GM23248 (cell line): Measurements from ENCODE around the gene TMEM247. TPM values are rescaled to one million over a fixed set of nuclear protein-coding genes. Genes with fewer than 3 reads are reported as not detected.
"Not testable (repeated sequence)": the region's sequence is repeated elsewhere in the genome, so short reads cannot be mapped to it uniquely, and the experiment has no call there.

Experiments
- DNase-seq: peaks from one replicate; pipeline ENCODE4 v3.0.0-alpha.2; 2015
- H2AFZ ChIP-seq: fragments of 200-600 bp; sonication (generic); 2 replicates; pipeline ENCODE4 v1.6.1; 2016; ENCODE audit warnings: antibody characterized with exemption
- H3F3A ChIP-seq: fragments of 200-600 bp; sonication (generic); 2 replicates; pipeline ENCODE4 v1.6.1; 2016; ENCODE audit warnings: mild to moderate bottlenecking, antibody characterized with exemption, mixed run types; ENCODE audit not compliant: insufficient read depth
- H3K27ac ChIP-seq: fragments of 200-600 bp; sonication (generic); 2 replicates; pipeline ENCODE4 v1.5.1; 2016; ENCODE audit warnings: mild to moderate bottlenecking
- H3K27me3 ChIP-seq: fragments of 200-600 bp; sonication (generic); replicated peaks from 2 replicates; pipeline ENCODE4 v1.6.1; 2016; ENCODE audit warnings: mild to moderate bottlenecking; ENCODE audit not compliant: insufficient read depth
- H3K36me3 ChIP-seq: fragments of 200-600 bp; sonication (generic); 2 replicates; pipeline ENCODE4 v1.6.1; 2016; ENCODE audit warnings: low read depth, mild to moderate bottlenecking
- H3K4me1 ChIP-seq: fragments of 200-600 bp; sonication (generic); 2 replicates; pipeline ENCODE4 v1.6.1; 2016; ENCODE audit warnings: mild to moderate bottlenecking; ENCODE audit not compliant: insufficient read depth
- H3K4me2 ChIP-seq: fragments of 200-600 bp; sonication (generic); one replicate; pipeline ENCODE4 v1.6.1; 2016; ENCODE audit warnings: mild to moderate bottlenecking; ENCODE audit not compliant: unreplicated experiment
- H3K4me3 ChIP-seq: fragments of 200-600 bp; sonication (generic); 2 replicates; pipeline ENCODE4 v1.5.1; 2016; ENCODE audit warnings: mild to moderate bottlenecking
- H3K79me2 ChIP-seq: fragments of 200-600 bp; sonication (generic); 2 replicates; pipeline ENCODE4 v1.6.1; 2016; ENCODE audit warnings: mild to moderate bottlenecking; ENCODE audit not compliant: insufficient read depth
- H3K9ac ChIP-seq: fragments of 200-600 bp; sonication (generic); 2 replicates; pipeline ENCODE4 v1.6.1; 2016; ENCODE audit warnings: mild to moderate bottlenecking
- H3K9me2 ChIP-seq: fragments of 200-600 bp; sonication (generic); 2 replicates; pipeline ENCODE4 v1.6.1; 2016; ENCODE audit warnings: mixed run types, mild to moderate bottlenecking, moderate library complexity; ENCODE audit not compliant: insufficient read depth
- H3K9me3 ChIP-seq: fragments of 200-600 bp; sonication (generic); one replicate; pipeline ENCODE4 v1.6.1; 2017; ENCODE audit warnings: low read depth
- H4K20me1 ChIP-seq: fragments of 200-600 bp; sonication (generic); 2 replicates; pipeline ENCODE4 v1.6.0; 2016; ENCODE audit not compliant: insufficient read depth
- EZH2 ChIP-seq: fragments of 200-600 bp; sonication (generic); IDR thresholded peaks from 2 replicates; pipeline ENCODE4 v1.6.1; 2018; ENCODE audit warnings: antibody characterized with exemption, mild to moderate bottlenecking; ENCODE audit not compliant: insufficient read depth, poor library complexity, severe bottlenecking
- EZH2phosphoT487 ChIP-seq: fragments of 200-600 bp; sonication (generic); IDR thresholded peaks from 2 replicates; pipeline ENCODE4 v1.6.1; 2018; ENCODE audit warnings: antibody characterized with exemption, moderate library complexity, mild to moderate bottlenecking, low read depth; ENCODE audit not compliant: insufficient read depth
- WGBS, 2 experiments: methylation state at CpG; one replicate each; pipeline ENCODE4 v1.1.6; 2015 to 2017; ENCODE audit warnings: low lambda C conversion rate in 2 of 2, low coverage in 1 of 2; ENCODE audit errors: missing lambda C conversion rate in 2 of 2; 5-methylcytosine and 5-hydroxymethylcytosine counted together
- in situ Hi-C: fragments of 300-500 bp; cut with MboI; formaldehyde crosslinking; loops from 2 replicates; pipeline ENCODE4 v1.15.0; 2020
- polyA plus RNA-seq: library from polyadenylated mRNA; unstranded; fragments of >200 nt; fragmentation: Nextera tagmentation; extraction: Ambion mirVana; gene quantifications from 2 replicates; pipeline ENCODE4 v1.2.1, GENCODE V29; 2016
- total RNA-seq: library from RNA; depleted of rRNA; stranded (reverse); fragments of >200 nt; shearing (Covaris generic); gene quantifications from 2 replicates; pipeline ENCODE4 v1.2.3, GENCODE V29; 2014

Gene TMEM247
- total and polyA plus RNA-seq, 2 experiments from 2014 or later, result not detected

DNA sequence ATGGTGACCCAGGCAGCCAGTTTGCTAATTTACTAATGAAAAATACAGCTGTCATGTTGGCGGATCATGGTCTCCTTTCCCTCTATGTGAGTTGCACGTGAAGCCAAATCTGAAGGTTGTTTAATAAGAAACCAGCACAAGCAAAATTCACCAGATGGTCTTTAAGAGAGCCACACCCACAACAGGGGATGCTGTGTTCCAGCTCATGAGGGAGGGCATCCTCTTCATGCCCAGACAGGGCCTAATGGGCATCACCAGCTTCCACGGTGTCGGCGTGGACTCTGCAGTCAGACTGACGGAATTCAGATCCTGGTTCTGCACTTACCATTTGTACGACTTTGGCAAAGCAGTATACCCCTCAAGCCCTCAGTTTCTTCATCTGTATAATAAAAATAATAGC, 39.9 kb downstream of the TMEM247 start:
- H3K9me3 ChIP-seq, result peaks cover 2% of the 10 kb centered on the region
- H3F3A ChIP-seq, result 0 out of 2 replicates have a peak, but pooled peaks cover 8% of the 10 kb centered on the region
- H3K79me2 ChIP-seq, result no peaks in the 10 kb centered on the region
- H4K20me1 ChIP-seq, result no peaks in the 10 kb centered on the region
- H3K4me1 ChIP-seq, result peaks cover 13% of the 10 kb centered on the region
- no peaks in the 10 kb centered on the region for H3K27me3 ChIP-seq
- WGBS, 2 experiments, result 38 to 43% methylated on average over 7 of the region's 7 CpGs
- in situ Hi-C loops, result no loop called here
- no peak overlapping the region for H3K4me2 ChIP-seq
- H3K36me3 ChIP-seq, result no peaks in the 10 kb centered on the region; the same call in 1 of the 2 replicates
- H2AFZ ChIP-seq, result no peak overlapping the region
- no peak overlapping the region for H3K27ac ChIP-seq
- H3K4me3 ChIP-seq, result no peak overlapping the region
- H3K9me2 ChIP-seq, result no peaks in the 10 kb centered on the region
- no peak overlapping the region for H3K9ac ChIP-seq
- TF ChIP-seq EZH2 (no peak), EZH2phosphoT487 (no peak)
- no peak for DNase-seq

- in situ Hi-C loops, result no loop called here
- Histone ChIP-seq H3K9ac (no peak overlapping the region), H3K36me3 (no peaks in the 10 kb centered on the region; the same call in 1 of the 2 replicates), H4K20me1 (no peaks in the 10 kb centered on the region), H2AFZ (peak overlapping the region; percentile 30; the same call in 1 of the 2 replicates), H3K79me2 (no peaks in the 10 kb centered on the region), H3K9me2 (no peaks in the 10 kb centered on the region), H3K27me3 (no peaks in the 10 kb centered on the region), H3K4me3 (no peak overlapping the region), H3K4me2 (no peak overlapping the region), H3F3A (0 out of 2 replicates have a peak, but pooled peaks cover 8% of the 10 kb centered on the region), H3K9me3 (no peaks in the 10 kb centered on the region), H3K27ac (no peak overlapping the region), H3K4me1 (peaks cover 13% of the 10 kb centered on the region)
- no peak for TF ChIP-seq EZH2
- no peak for TF ChIP-seq EZH2phosphoT487
- DNase-seq, result no peak
- WGBS, 2 experiments, result 43 to 47% methylated on average over 10 of the region's 10 CpGs
Observed at GRCh38 chr2:46520130-46520711, 40.9 kb downstream of the TMEM247 start.

GRCh38 chr2:46521215-46521683, 41.9 kb downstream of the TMEM247 start:
- no peaks in the 10 kb centered on the region for H3K9me2 ChIP-seq
- H3K4me1 ChIP-seq, result peaks cover 13% of the 10 kb centered on the region
- no peak overlapping the region for H3K4me2 ChIP-seq
- H3K36me3 ChIP-seq, result no peaks in the 10 kb centered on the region; the same call in 1 of the 2 replicates
- 0 out of 2 replicates have a peak, but pooled peaks cover 8% of the 10 kb centered on the region for H3F3A ChIP-seq
- no peaks in the 10 kb centered on the region for H3K27me3 ChIP-seq
- peak overlapping the region; percentile 30; the same call in 1 of the 2 replicates for H2AFZ ChIP-seq
- in situ Hi-C loops, result no loop called here
- no peaks in the 10 kb centered on the region for H3K9me3 ChIP-seq
- no peak overlapping the region for H3K4me3 ChIP-seq
- peak overlapping the region; percentile 47 for H3K27ac ChIP-seq
- DNase-seq, result peak; percentile 86
- TF ChIP-seq EZH2phosphoT487 (no peak), EZH2 (no peak)
- H3K79me2 ChIP-seq, result no peaks in the 10 kb centered on the region
- no peaks in the 10 kb centered on the region for H4K20me1 ChIP-seq
- WGBS, 2 experiments, result 0 to 13% methylated on average over 2 of the region's 2 CpGs
- H3K9ac ChIP-seq, result no peak overlapping the region; the same call in none of the 2 replicates

GRCh38 chr2:46522385-46522784, 43.0 kb downstream of the TMEM247 start:
- H2AFZ ChIP-seq, H3K9ac ChIP-seq, H3K4me3 ChIP-seq, DNase-seq, H3F3A ChIP-seq, H4K20me1 ChIP-seq, H3K9me2 ChIP-seq, H3K9me3 ChIP-seq, H3K4me2 ChIP-seq, H3K27me3 ChIP-seq, H3K36me3 ChIP-seq, in situ Hi-C loops, H3K79me2 ChIP-seq, H3K27ac ChIP-seq: not testable (repeated sequence)
- peaks cover 13% of the 10 kb centered on the region for H3K4me1 ChIP-seq
